ENCODE results near the gene ZIC3.

Gene ZIC3

DNA sequence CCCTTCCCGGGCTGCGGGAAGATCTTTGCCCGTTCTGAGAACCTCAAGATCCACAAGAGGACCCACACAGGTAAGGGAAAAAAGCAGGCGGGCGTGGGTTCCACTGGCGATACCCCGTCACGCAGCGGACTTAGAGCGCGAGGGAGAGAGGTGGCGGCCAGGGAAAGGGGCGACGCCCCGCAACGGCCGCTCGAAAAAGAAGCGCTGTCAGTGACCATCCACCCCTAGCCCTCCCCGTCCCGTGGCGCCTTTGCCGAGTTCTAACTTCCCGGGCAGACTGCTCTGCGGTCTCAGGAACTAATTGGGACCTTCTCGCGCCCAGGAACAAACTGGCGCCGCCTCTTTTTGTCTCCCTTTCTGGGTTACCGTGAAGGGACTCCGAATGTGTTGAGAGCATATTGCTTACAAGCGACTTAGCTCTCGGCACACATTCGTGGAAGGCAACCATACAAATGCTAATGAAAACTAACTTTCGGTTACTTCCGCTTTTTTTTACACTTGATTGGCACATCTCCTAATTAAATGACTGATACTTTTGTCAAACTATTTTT, 1.8 kb downstream of the ZIC3 start:
- Histone ChIP-seq H3K27ac (replicated peaks) (no peak overlapping the region), H3K27me3 (ENCODE audit: insufficient read depth, poor library complexity, severe bottlenecking) (peaks cover 30% of the 10 kb centered on the region), H3K4me3 (replicated peaks; ENCODE audit: insufficient read depth, low read length) (no peak overlapping the region)
- TF ChIP-seq GABPA (IDR thresholded peaks at IDR 0.05; ENCODE audit: low read depth) (no peak), SPI1 (IDR thresholded peaks at IDR 0.05; ENCODE audit: borderline replicate concordance, low read depth) (no peak), POLR2AphosphoS5 (IDR thresholded peaks at IDR 0.05; ENCODE audit: low read depth) (no peak)
- TF ChIP-seq, protein P1, sequence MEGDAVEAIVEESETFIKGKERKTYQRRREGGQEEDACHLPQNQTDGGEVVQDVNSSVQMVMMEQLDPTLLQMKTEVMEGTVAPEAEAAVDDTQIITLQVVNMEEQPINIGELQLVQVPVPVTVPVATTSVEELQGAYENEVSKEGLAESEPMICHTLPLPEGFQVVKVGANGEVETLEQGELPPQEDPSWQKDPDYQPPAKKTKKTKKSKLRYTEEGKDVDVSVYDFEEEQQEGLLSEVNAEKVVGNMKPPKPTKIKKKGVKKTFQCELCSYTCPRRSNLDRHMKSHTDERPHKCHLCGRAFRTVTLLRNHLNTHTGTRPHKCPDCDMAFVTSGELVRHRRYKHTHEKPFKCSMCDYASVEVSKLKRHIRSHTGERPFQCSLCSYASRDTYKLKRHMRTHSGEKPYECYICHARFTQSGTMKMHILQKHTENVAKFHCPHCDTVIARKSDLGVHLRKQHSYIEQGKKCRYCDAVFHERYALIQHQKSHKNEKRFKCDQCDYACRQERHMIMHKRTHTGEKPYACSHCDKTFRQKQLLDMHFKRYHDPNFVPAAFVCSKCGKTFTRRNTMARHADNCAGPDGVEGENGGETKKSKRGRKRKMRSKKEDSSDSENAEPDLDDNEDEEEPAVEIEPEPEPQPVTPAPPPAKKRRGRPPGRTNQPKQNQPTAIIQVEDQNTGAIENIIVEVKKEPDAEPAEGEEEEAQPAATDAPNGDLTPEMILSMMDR (IDR thresholded peaks at IDR 0.05; ENCODE audit: insufficient read depth, low read length): no peak
- TF ChIP-seq, protein P2, sequence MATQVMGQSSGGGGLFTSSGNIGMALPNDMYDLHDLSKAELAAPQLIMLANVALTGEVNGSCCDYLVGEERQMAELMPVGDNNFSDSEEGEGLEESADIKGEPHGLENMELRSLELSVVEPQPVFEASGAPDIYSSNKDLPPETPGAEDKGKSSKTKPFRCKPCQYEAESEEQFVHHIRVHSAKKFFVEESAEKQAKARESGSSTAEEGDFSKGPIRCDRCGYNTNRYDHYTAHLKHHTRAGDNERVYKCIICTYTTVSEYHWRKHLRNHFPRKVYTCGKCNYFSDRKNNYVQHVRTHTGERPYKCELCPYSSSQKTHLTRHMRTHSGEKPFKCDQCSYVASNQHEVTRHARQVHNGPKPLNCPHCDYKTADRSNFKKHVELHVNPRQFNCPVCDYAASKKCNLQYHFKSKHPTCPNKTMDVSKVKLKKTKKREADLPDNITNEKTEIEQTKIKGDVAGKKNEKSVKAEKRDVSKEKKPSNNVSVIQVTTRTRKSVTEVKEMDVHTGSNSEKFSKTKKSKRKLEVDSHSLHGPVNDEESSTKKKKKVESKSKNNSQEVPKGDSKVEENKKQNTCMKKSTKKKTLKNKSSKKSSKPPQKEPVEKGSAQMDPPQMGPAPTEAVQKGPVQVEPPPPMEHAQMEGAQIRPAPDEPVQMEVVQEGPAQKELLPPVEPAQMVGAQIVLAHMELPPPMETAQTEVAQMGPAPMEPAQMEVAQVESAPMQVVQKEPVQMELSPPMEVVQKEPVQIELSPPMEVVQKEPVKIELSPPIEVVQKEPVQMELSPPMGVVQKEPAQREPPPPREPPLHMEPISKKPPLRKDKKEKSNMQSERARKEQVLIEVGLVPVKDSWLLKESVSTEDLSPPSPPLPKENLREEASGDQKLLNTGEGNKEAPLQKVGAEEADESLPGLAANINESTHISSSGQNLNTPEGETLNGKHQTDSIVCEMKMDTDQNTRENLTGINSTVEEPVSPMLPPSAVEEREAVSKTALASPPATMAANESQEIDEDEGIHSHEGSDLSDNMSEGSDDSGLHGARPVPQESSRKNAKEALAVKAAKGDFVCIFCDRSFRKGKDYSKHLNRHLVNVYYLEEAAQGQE (IDR thresholded peaks at IDR 0.05; ENCODE audit: insufficient replicate concordance, low read depth): no peak
- DNase-seq (ENCODE audit: low read depth in 1 of 2, low spot score in 1 of 2): no peak

DNA sequence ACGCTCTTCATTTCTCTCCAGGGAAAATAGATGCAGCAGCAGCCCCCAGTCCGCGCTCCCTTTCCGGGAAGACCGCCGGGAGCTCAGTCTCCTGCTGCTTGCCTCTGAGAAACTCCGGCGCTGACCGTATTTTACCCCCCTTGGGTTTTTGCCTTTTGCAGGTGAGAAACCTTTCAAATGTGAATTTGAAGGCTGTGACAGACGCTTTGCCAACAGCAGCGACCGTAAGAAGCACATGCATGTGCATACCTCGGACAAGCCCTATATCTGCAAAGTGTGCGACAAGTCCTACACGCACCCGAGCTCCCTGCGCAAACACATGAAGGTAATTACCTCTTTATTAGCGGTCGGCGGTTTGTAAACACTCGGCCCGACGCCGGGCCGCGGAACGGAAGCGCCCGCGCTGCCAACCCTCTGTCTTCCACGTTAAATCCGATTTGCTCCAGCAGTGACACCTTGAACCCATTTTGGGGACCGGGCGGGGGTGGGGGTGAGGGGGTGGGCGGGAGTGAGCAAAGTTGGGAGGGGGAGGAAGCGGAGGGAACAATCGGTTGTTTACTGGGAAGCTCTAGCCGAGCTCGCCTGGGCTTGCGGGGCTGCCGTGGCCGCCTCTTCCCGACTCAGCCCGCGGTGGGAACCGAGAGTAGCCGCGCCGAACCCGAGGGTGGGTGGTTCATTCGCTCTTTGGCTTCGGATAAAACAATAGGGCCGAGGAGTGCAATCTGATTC, 3.0 kb downstream of the ZIC3 start:
- TF ChIP-seq, protein P2 (IDR thresholded peaks at IDR 0.05; ENCODE audit: insufficient replicate concordance, low read depth): no peak
- TF ChIP-seq SPI1 (IDR thresholded peaks at IDR 0.05; ENCODE audit: borderline replicate concordance, low read depth): no peak
- H3K27me3 ChIP-seq (ENCODE audit: insufficient read depth, poor library complexity, severe bottlenecking): peaks cover 20% of the 10 kb centered on the region

DNA sequence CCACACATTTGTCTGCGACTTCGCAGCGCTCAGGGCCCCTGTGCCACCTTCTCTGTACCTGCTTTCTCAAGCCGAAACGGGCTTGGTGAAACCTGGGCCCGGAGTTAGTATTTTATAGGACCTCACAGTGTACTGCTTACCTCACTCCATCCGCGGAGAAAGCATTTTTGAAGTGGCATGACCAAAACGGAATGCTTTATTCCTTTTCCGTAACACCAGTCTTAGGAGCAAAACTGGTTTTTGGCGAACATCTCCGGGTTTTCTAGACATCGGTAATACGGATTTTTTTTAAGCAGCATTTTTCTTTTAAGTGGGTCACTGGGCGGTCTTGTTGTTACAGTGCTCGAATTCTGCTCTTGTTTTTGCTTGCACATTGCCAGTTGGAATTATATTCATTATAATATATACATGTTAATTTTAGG, 3.6 kb downstream of the ZIC3 start:
- Histone ChIP-seq H3K4me3 (replicated peaks; ENCODE audit: insufficient read depth, low read length) (no peak overlapping the region), H3K27ac (replicated peaks) (no peak overlapping the region), H3K27me3 (ENCODE audit: insufficient read depth, poor library complexity, severe bottlenecking) (peaks cover 20% of the 10 kb centered on the region)
- no peak for TF ChIP-seq SPI1 (IDR thresholded peaks at IDR 0.05; ENCODE audit: borderline replicate concordance, low read depth)
- TF ChIP-seq, protein P2 (IDR thresholded peaks at IDR 0.05; ENCODE audit: insufficient replicate concordance, low read depth): no peak
- TF ChIP-seq, protein P1 (IDR thresholded peaks at IDR 0.05; ENCODE audit: insufficient read depth, low read length): no peak
- no peak for TF ChIP-seq POLR2AphosphoS5 (IDR thresholded peaks at IDR 0.05; ENCODE audit: low read depth)
- no peak for TF ChIP-seq GABPA (IDR thresholded peaks at IDR 0.05; ENCODE audit: low read depth)
- no peak for DNase-seq (ENCODE audit: low read depth in 1 of 2, low spot score in 1 of 2)

More for the DNA sequence above, 3.0 kb downstream of the ZIC3 start:
- no peak for DNase-seq (ENCODE audit: low read depth in 1 of 2, low spot score in 1 of 2)
- no peak overlapping the region for H3K4me3 ChIP-seq (replicated peaks; ENCODE audit: insufficient read depth, low read length)
- H3K27ac ChIP-seq (replicated peaks): no peak overlapping the region

All from HL-60 (cell line).